ENCODE results near the gene PRM3. TPM values are rescaled to one million over a fixed set of nuclear protein-coding genes. Genes with fewer than 3 reads are reported as not detected.
A peak's percentile ranks its signal among the peaks of the same experiment; 100 is the strongest.
"Not testable (repeated sequence)": the region's sequence is repeated elsewhere in the genome, so short reads cannot be mapped to it uniquely, and the experiment has no call there.

The PRM3 gene
- total RNA-seq, 1 donor from 2014 or later = not detected

DNA sequence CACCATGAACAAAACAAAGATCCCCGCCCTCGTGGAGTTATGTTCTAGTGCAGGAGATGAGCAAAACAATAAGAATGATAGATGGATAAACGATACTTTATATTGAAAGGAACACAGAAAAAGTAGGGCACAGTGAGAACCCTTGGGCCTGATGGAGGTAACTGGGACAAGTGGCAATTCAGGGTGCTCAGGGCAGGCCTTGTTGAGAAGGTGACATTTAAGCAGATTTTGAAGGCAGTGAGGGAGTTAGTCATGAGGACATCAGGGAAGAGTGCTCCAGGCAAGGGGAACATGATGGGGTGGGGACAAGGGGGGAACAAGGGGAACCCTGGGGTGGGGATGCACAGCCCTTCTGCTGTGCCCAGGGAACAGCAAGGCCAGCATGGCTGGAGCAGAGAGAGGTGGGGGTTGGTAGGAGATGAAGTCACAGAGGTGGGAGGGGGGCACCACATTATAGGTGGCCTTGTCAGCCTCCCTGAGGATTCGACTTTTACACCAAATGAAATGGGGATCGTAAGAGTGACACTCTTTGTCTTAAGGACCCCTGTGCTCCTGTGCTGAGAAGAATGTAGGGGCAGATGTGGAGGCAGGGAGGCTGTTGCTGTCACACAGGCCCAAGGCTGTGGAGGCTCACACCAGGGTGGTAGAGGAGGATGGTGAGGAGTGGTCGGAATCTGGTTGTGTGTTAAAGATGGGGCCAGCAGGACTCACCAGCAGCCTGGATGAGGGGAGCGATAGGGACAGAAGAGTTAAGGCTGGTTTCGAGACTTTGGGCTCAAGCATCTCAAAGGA lies 16.9 kb upstream of the PRM3 start:
- Histone ChIP-seq H2AFZ (replicated peaks) (no peak overlapping the region), H3K9me3 (ENCODE audit: low read depth) (no peaks in the 10 kb centered on the region), H4K20me1 (ENCODE audit: low read depth) (no peaks in the 10 kb centered on the region), H3K4me1 (peaks cover 3% of the 10 kb centered on the region), H3F3A (ENCODE audit: low read depth) (peaks cover 6% of the 10 kb centered on the region), H3K27me3 (no peaks in the 10 kb centered on the region), H3K27ac (no peak overlapping the region), H3K4me2 (no peak overlapping the region), H3K9ac (no peak overlapping the region), H3K4me3 (no peak overlapping the region), H3K79me2 (ENCODE audit: low read depth) (no peaks in the 10 kb centered on the region), H3K36me3 (no peaks in the 10 kb centered on the region)
- H3K9me3 Mint-ChIP-seq = peaks cover 6% of the 10 kb centered on the region
- DNase-seq (ENCODE audit: low spot score) = no peak
- peak overlapping the region; percentile 66 for H3K27ac Mint-ChIP-seq
- no peaks in the 10 kb centered on the region for H3K36me3 Mint-ChIP-seq
- no peak overlapping the region for H3K4me3 Mint-ChIP-seq
- H3K4me1 Mint-ChIP-seq = peaks cover 33% of the 10 kb centered on the region
- TF ChIP-seq EZH2phosphoT487 (IDR thresholded peaks at IDR 0.05) (no peak), EZH2 (IDR thresholded peaks at IDR 0.05) (no peak)
- TF ChIP-seq, protein P1, sequence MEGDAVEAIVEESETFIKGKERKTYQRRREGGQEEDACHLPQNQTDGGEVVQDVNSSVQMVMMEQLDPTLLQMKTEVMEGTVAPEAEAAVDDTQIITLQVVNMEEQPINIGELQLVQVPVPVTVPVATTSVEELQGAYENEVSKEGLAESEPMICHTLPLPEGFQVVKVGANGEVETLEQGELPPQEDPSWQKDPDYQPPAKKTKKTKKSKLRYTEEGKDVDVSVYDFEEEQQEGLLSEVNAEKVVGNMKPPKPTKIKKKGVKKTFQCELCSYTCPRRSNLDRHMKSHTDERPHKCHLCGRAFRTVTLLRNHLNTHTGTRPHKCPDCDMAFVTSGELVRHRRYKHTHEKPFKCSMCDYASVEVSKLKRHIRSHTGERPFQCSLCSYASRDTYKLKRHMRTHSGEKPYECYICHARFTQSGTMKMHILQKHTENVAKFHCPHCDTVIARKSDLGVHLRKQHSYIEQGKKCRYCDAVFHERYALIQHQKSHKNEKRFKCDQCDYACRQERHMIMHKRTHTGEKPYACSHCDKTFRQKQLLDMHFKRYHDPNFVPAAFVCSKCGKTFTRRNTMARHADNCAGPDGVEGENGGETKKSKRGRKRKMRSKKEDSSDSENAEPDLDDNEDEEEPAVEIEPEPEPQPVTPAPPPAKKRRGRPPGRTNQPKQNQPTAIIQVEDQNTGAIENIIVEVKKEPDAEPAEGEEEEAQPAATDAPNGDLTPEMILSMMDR (IDR thresholded peaks at IDR 0.05) = no peak
- peaks cover 10% of the 10 kb centered on the region for H3K27me3 Mint-ChIP-seq (ENCODE audit: insufficient read depth, low read depth)

DNA sequence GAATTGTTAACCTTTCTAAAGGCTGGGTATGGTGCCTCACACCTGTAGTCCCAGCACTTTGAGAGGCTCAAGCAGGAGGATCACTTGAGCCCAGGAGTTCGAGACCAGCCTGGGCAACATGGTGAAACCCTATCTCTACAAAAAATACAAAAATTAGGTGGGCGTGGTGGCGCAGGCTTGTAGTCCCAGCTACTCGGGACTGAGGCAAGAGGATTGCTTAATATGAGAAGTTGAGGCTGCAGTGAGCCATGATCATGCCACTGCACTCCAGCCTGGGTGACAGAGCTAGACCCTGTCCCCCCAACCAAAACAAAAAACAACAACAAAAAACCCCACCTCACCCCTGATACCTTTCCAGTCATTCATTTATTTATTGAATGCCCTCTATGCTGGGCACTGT lies 16.3 kb upstream of the PRM3 start:
- DNase-seq (ENCODE audit: low spot score); H3K4me3 Mint-ChIP-seq; H3K27me3 ChIP-seq; H3F3A ChIP-seq (ENCODE audit: low read depth); H3K9me3 Mint-ChIP-seq; H3K4me1 ChIP-seq; H3K4me2 ChIP-seq; H3K36me3 Mint-ChIP-seq; H3K9ac ChIP-seq; H3K9me3 ChIP-seq (ENCODE audit: low read depth); H2AFZ ChIP-seq (replicated peaks); H3K79me2 ChIP-seq (ENCODE audit: low read depth); H3K27ac Mint-ChIP-seq; H3K4me3 ChIP-seq; H4K20me1 ChIP-seq (ENCODE audit: low read depth); H3K36me3 ChIP-seq; H3K27ac ChIP-seq: not testable (repeated sequence)
- Mint-ChIP-seq H3K4me1 (peaks cover 35% of the 10 kb centered on the region), H3K27me3 (ENCODE audit: insufficient read depth, low read depth) (peaks cover 10% of the 10 kb centered on the region)

DNA sequence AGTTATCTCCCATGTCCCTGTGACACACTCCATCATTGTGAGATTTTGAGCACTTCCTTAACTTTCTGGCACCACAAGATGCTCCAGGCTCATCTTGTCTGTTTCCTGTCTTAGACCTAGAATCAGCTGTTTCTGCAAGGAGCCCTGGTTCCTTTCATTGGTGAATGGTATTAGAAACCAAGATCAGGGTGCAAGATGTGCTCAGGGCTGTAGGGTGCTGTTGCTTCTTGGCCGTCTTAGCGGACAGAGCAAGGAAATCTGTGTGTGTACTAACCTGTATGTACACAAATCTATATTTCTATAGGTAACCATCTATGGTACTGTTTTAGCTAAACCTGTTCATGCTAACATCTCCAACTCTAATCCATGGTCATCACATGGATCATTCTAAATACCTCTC lies 15.8 kb upstream of the PRM3 start:
- Mint-ChIP-seq H3K4me1 (peaks cover 35% of the 10 kb centered on the region), H3K9me3 (peaks cover 6% of the 10 kb centered on the region), H3K36me3 (no peaks in the 10 kb centered on the region), H3K27me3 (ENCODE audit: insufficient read depth, low read depth) (peaks cover 10% of the 10 kb centered on the region), H3K27ac (no peak overlapping the region), H3K4me3 (no peak overlapping the region)
- Histone ChIP-seq H3K27ac (no peak overlapping the region), H3K27me3 (no peaks in the 10 kb centered on the region), H3K36me3 (no peaks in the 10 kb centered on the region), H3K79me2 (ENCODE audit: low read depth) (no peaks in the 10 kb centered on the region), H2AFZ (replicated peaks) (no peak overlapping the region), H4K20me1 (ENCODE audit: low read depth) (no peaks in the 10 kb centered on the region), H3K4me1 (peaks cover 3% of the 10 kb centered on the region), H3K9ac (no peak overlapping the region), H3K9me3 (ENCODE audit: low read depth) (no peaks in the 10 kb centered on the region), H3F3A (ENCODE audit: low read depth) (peaks cover 6% of the 10 kb centered on the region), H3K4me2 (no peak overlapping the region), H3K4me3 (no peak overlapping the region)
- TF ChIP-seq EZH2phosphoT487 (IDR thresholded peaks at IDR 0.05) = no peak
- TF ChIP-seq, protein P1 (IDR thresholded peaks at IDR 0.05) = no peak
- TF ChIP-seq EZH2 (IDR thresholded peaks at IDR 0.05) = no peak
- no peak for DNase-seq (ENCODE audit: low spot score)

DNA sequence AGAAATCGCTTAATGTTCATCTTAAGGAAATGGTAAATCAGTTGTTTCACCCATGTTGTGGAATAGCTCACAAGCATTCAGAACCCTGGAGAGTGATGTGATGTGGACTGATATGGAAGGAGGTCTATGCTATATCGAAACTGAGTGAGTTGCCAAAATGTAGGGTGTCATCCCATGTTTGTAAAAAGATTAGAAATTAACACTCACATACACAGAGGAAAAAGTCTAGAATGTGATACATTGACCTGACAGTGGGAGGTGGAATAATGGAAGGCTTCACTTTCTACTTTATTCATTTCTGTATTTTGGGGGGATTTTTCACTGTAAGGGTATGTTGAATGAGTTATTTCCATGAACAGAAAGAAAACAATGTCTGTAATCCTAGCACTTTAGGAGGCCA lies 12.4 kb upstream of the PRM3 start:
- TF ChIP-seq EZH2 (IDR thresholded peaks at IDR 0.05) = no peak
- TF ChIP-seq EZH2phosphoT487 (IDR thresholded peaks at IDR 0.05) = no peak
- TF ChIP-seq, protein P1 (IDR thresholded peaks at IDR 0.05) = no peak
- Mint-ChIP-seq H3K9me3 (peaks cover 6% of the 10 kb centered on the region), H3K36me3 (no peaks in the 10 kb centered on the region), H3K4me1 (peaks cover 22% of the 10 kb centered on the region), H3K27ac (no peak overlapping the region), H3K4me3 (no peak overlapping the region), H3K27me3 (ENCODE audit: insufficient read depth, low read depth) (peaks cover 8% of the 10 kb centered on the region)
- H3F3A ChIP-seq (ENCODE audit: low read depth) = no peaks in the 10 kb centered on the region
- no peak overlapping the region for H2AFZ ChIP-seq (replicated peaks)
- H3K9me3 ChIP-seq (ENCODE audit: low read depth) = no peaks in the 10 kb centered on the region
- H3K79me2 ChIP-seq (ENCODE audit: low read depth) = no peaks in the 10 kb centered on the region
- H3K27me3 ChIP-seq = no peaks in the 10 kb centered on the region
- H3K4me2 ChIP-seq = no peak overlapping the region
- H3K36me3 ChIP-seq = no peaks in the 10 kb centered on the region
- no peaks in the 10 kb centered on the region for H4K20me1 ChIP-seq (ENCODE audit: low read depth)
- H3K27ac ChIP-seq = no peak overlapping the region
- no peak overlapping the region for H3K4me3 ChIP-seq
- H3K9ac ChIP-seq = no peak overlapping the region
- H3K4me1 ChIP-seq = peaks cover 3% of the 10 kb centered on the region
- no peak for DNase-seq (ENCODE audit: low spot score)
